NCI-H128 (cell line): ENCODE measurements around the gene LURAP1L.

Source experiments
- DNase-seq: peaks from one replicate; lab custom pipeline; 2025; ENCODE audit not compliant: unreplicated experiment; lab: John Stamatoyannopoulos, UW

Gene LURAP1L

DNA sequence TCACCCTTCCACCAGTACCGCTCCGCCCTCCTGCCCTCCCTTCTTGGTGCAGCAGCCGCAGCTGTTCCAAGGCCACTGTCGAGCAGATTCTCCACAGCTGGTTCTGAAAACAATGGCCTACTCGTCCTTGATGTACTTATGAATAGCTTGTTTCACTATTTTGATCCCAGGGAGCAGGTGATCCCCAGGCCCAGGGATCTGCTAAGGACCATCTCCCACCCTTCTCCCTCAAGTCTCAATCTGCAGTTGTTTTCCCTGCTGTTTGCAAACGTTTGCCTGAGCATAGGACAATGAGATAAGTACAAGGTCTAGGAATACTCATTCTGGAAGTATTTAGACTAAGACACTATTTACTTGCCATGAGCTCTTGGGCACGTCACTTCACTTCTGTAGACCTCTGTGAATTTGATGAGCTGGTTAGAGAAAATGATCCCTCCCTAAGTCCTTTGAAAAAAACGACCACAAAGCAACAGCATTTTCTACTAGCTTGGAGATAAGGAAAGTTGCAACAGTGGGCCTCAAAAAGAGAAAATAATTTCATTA lies 1.8 kb downstream of the LURAP1L start:
- no peak for DNase-seq

DNA sequence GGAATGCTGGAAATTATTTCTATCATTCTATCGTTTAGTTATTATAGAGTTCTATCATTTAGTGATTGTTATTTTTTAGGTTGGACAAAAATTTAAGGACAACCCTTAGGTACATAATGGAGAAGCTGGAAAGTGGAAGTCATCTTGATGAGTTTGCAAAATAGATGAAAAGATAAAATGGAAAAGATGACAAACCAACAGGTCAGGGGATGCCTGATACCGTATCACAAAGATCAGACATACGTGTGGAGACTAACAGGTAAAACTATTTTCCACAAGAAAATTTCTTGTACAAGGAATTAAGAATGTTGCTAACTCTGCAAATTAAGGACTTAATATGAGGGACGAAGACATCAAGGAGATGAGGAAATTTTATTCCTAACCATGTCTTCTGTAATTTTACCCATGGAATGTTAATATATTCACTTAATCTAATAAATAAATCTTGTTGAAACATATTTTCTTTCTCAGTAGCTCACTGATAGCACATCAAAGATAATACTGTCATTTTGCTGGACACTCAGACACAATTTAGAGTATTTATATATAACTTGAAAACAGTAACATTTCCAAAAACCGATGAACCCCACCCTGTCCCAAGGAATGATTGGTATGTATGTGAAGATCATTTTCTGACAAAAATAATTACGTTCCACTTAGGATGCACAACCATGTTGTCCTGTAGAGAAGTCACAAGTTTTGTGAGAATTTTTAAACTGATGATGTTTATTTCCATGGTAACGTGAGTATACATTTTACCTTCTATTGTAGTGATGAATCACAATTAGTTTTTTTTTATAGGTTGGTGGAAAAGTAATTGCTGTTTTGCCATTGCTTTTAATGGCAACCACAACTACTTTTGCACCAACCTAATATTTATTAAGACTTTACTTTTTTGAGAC lies 2.6 kb downstream of the LURAP1L start:
- no peak for DNase-seq

DNA sequence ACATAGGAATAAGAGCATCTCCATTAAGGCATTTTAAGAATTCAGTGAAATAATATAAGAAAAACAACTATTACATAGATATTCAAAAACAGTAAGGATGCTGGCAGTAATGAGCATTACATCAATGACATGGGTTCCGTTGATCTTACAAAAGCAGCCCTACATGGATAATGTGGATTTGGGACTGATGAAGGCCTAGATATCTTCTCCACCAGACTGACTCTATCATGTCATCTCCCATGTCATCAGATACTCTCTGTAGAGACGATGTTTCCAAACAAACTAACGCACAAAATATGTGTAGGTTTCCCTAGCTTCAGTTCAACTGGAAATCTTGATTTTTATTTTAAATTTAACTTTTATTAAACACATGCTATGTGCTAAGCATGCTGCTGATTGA lies 3.6 kb downstream of the LURAP1L start:
- DNase-seq, result no peak

DNA sequence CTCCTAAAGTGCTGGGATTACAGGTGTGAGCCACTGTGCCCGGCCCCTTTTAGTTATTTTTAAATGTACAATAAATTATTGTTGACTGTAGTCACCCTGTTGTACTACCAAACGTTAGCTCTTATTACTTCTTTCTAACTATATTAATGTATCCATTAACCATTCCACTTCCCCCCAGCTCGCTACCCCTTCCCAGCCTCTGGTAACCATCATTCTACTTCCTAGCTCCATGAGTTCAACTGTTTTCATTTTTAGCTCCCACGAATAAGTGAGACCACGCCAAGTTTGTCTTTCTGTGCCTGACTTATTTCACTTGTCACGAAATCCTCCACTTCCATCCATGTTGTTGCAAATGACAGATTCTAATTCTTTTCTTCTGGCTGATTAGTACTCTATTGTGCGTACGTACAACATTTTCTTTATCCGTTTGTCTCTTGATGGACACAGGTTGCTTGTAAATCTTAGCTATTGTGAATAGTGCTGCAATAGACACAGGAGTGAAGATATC lies 6.5 kb downstream of the LURAP1L start:
- no peak for DNase-seq

DNA sequence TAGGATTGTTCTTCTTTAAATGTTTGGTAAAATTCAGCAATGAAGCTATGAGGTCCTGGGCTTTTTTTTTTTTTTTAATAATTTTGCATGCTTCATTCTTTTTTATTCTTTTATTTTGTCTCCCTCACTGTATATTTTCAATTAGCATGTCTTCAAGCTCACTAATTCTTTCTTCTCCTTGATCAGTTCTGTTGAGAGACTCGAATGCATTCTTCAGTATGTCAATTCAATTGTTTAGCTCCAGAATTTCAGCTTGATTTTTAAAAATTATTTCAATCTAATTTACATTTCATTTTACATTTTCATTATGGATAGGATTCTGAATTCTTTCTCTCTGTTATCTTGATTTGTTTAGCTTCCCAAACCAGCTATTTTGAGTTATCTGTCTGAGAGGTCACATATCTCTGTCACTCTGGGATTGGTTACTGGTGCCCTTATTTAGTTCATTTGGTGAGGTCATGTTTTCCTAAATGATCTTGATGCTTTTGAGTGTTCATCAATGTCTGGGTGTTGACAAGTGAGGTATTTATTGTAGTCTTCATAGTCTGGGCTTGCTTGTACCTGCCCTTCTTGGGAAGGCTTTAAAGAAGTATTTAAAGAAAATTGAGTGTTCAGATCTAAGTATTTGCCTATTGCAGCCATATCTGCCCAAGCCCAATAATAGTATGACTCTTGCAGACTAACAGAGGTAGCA lies 9.1 kb downstream of the LURAP1L start:
- no peak for DNase-seq

DNA sequence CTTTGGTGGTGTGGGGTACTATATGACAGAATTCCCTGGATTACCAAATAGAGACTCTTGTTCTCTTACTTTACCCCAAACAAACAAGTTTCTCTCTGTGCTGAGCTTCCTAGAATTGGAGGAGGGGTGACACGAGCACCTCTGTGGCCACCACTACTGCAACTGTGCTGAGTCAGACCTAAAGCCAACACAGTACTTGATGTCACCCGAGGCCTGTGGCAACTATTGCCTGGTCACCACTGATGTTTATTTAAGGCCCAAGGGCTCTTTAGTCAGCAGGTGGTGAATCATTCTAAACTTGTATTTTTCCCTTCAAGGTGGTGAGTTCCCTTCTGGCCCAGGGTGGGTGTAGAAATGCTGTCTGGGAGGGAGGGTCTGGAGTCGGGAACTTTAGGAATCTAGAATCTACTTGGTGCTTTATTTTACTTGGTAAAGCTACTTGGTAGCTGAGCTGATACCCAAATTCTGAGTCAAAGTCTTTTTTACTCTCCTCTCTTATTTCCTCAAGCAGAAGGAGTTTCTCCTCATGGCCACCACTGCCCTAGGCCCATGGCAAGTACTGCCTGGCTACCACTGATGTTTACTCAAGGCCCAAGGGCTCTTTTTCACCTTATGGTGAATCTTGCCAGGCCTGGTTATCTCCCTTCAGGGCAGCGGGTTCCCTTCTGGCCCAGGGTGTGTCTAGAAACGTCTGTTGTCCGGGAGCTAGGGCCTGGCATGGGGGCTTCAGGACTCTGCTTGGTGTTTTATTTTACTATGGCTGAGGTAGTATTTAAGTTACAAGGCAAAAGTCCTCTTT lies 9.8 kb downstream of the LURAP1L start:
- no peak for DNase-seq

DNA sequence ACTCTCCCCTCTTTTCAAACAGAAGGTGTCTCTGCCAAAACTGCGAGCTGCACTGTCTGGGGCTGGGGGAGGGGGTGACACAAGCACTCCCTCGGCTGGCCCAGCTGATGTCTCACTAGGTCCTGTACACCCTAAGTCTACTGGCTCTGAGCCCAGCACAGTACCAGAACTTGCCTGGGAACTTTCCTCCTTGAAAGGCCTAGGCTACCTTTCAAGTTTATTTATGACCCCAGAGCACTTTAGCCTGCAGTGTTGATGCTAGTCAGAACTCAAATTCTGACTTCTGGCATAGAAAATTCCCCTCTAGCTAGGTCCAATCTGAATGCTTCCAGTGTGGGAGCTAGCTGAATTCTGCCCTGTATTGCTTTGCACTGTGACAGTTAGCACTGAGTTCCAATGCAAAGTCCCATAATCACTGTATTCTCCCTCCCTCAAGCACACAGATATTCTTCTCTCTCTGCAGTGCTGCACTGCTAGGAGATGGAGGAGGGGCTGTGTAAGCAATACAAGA lies 10.5 kb downstream of the LURAP1L start:
- DNase-seq, result no peak

DNA sequence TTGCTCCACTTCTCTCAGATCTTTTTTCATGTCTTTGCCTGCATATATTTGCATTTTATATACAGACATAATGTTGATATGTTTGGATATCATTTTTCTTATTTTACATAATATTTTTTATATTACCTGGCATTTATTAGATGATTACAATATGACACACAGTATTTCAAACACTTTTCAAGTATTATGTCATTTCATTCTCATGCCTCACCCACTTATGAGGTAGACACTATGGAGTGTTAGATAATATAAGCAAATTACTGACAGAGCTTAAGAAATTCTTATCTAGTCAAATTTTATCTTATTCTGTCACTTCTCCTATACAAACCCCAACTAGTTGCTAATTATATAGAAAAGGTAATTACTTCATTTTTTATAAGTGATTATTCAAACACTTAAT lies 11.1 kb downstream of the LURAP1L start:
- no peak for DNase-seq

DNA sequence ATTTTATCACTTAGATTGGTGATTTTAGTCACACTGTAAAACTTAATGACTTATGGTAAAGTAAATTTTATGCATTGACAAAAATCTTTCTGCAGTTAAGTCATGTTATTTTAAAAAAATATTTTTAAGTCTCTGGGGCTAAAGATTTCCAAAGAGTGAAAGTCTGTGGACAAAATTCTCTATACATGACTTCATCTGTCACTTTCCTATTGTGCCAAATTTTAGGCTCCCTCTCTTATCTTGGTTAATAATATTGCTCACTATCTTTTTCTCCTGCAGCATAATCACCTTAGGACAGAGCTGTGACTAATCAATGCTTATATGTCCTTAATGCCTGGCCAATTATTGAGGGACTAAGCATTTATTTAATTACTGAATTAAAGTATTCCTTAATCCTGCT lies 15.2 kb downstream of the LURAP1L start:
- DNase-seq, result no peak

DNA sequence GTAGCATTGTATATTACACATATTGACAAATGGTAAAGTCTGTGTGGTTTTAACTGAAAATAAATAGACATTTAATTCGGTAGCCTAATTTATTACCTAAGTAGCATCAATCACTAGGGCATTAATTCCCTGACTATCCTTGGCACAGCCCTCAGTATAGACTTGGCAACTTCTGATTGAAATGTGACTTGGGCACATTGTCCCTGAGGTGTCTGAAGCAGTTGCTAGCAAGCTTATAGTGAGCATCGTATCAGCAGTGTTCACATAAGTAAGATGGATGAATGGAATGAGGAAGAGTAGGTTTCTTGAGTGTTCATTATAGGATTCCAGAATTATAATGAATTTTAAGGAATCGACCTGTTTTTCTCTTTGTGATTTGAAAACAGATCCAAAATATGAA lies 16.1 kb downstream of the LURAP1L start:
- DNase-seq, result no peak

DNA sequence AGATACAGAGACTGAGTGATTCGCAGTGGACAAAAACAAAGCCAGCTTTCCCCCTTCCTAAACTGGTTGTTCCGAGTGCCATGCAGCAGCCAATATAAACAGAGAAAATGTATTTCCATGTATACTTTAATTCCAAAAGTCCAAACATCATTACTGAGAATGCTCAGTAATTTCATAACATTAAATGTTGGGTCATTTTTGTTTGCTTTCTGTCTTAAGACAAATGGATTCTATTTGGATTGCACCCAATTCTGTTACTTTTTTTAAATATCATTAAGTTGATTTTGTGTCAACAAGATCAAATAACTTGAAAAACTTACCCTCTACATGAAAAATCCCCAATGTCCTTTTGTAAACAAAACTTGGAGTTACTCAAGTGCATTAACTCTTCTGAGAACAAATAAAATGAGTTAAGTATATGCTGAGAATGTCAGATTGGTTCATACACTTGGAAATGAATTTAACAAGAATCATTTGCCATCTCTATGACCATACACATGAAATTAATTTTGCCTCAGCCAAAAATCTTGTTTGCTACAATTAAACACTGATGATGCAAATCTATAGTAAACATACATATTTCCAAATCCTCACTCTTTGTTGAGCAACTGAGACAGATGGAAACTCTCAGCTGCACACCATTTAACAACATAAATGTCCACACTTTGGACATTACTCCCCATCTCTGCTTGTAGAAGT lies 19.4 kb downstream of the LURAP1L start:
- no peak for DNase-seq

DNA sequence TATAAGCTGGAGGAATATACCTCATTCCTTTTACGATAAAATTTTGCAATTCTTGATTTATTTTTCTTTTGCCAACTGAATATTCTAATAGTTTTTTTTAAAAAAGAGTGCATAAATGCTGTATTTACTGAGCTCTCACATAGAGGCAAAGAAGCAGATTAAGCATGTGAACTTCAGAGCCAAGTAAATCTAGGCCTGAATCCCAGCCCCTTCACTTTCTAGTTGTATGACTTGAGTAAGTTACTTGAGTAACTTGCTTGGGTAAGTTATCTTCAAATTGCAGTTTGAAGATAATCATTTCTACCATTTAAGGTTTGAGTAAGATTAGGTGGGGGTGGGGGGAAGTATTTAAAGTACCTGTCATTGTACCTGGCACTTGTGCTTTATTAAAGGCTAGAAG lies 21.8 kb downstream of the LURAP1L start:
- DNase-seq, result no peak

DNA sequence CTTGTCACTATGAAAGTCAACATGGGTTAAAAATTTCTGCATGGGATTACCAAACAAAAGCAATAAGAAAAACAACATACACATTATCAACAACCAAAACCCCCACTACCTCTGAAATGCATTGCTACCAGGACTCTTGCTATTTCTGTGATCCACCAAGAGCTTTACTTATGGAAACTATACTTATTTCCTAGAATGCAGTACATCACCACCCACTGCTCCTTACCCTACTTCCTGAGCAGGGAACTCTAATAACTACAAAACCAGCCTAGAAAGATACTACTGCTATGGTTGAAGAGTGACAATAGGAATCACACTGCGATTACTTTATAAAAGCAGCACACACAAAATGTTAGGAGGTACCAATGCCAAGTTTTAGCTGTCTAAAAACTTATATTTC lies 22.2 kb downstream of the LURAP1L start:
- no peak for DNase-seq

DNA sequence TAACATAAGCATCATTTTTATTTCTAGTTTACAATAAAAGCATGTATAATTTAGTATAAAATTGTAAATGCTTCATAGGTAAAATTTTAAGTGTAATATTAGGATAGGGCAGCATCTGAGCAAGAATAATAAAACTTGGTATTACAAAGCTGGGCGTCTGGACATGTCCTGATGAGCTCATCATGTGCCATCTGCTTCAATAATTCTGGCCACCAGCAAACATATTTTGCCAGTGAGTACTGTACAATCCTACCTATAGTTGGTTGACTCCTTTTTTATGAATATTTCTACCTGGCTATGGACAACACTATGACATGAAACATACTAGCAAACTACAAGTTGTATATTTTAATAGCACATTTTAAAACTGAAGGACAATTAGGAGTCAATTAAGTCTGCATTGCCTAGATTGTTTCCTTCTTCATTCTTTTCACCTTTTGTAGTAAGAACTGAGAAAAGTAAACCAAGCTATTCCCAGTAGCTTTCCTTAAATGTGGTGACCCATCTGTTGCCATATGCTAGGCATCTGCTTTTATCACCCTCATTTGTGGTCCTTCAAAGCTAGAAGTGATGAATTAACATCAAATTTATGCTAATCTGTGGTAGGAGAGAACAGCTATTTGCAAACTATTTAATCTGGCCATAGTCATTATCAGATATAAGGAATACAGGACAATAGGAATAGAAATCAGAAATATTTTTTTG lies 23.4 kb downstream of the LURAP1L start:
- no peak for DNase-seq

DNA sequence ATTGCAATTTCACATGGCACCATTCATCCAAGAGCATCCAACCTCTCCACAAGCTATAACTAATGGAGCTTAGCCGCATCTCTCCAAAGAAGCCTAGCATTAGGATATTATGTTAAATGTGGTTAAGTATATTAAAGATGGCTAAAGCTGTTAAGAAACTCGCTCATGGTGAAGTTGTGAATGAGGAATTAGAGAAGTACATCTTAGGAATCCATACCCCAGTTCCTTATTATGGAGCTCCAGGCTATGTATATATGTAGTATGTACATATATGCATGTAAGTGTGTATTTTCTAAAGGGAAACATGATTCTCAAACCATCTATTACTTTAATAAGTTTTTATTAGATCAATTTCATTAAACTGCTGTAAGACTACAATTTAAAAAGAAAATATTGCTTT lies 26.4 kb downstream of the LURAP1L start:
- DNase-seq, result no peak

DNA sequence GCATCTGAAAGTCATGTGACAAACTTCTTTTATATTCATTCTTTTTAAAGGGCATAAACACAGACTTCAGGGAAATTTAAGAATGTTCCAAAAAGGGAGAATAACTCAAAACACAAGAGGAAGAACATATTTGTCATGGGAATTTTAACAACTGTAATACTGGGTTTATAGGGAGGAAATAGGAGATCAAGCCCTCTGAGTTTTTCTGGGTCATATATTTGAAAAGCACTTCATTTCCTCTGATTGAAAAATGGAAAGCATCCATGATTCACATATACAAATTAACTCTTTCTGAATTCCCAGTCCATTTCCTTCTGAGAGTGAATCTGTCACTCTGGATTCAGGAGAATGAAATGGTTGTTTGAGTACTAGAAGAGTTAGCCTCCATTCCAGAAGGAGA lies 26.8 kb downstream of the LURAP1L start:
- no peak for DNase-seq

DNA sequence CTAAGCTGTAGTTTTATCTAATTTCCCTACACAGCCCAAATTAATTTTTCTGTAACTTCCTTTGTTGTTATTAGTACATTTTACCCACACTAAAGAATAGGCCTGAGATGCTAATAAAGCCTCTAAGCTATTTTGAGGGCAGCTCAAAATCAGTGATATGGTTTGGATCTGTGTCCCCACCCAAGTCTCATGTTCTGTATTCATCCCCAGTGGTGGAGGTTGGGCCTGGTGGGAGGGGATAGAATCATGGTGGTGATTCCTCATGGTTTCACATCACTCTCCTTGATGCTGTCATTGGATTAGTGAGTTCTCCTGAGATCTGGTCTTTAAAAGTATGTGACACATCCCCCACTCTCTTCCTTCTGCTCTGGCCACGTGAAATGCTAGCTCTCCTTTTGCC lies 27.3 kb downstream of the LURAP1L start:
- DNase-seq, result no peak

DNA sequence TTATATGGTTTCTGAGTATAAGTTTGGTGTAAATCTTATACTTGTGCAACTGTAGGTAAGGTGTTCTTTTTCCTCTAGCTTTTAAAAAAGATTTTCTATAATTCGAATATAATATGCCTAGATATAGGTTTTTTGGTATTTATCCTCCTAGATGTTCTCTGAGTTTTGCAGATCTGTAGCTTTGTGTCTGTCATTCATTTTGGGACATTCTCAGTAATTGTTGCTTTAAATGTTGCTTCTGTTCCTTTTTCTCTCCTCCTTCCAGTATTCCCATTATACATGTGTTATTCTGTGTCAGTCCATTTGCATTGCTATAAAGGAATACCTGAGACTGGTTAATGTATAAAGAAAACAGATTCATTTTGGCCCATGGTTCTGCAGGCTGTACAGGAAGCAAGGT lies 33.7 kb downstream of the LURAP1L start:
- DNase-seq, result no peak

DNA sequence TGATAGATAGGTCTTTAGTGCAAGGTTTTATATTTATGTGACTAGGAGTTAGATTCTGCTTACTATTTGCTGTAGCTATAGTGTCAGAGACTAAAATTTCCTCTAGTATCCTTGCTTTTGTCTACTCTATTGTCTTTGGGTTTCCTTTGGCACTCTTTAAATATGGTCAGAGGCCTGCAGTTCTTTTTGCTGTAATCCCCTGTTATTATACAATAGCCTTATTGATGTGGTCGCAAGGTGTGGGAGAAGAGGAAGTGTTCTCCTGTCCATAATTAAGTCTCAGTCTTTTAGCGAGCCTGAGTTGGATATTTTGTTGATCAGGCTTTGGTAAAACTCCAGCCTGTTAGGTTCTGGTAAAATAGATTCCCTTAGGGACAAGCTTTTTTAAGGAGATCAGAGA lies 34.9 kb downstream of the LURAP1L start:
- DNase-seq, result no peak

DNA sequence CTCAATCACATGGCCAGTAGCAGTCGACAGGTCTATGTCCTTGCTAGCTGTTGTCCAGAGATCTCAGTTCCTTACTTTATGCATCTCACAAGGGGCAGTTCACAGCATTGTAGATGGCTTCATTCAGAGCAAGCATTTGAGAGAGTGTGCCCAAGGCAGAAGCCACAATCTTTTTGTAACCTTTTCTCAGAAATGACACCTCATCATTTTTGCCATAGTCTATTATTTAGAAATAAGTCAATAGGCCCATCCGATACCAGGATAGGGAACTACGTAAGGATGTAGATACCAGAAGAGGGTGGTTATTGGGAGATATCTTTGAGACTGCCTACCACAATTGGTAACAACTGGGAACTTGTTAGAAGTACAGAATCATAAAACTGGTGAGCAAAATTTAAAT lies 37.1 kb downstream of the LURAP1L start:
- no peak for DNase-seq
